ENCODE results near the gene ADAMTSL5.

DNA sequence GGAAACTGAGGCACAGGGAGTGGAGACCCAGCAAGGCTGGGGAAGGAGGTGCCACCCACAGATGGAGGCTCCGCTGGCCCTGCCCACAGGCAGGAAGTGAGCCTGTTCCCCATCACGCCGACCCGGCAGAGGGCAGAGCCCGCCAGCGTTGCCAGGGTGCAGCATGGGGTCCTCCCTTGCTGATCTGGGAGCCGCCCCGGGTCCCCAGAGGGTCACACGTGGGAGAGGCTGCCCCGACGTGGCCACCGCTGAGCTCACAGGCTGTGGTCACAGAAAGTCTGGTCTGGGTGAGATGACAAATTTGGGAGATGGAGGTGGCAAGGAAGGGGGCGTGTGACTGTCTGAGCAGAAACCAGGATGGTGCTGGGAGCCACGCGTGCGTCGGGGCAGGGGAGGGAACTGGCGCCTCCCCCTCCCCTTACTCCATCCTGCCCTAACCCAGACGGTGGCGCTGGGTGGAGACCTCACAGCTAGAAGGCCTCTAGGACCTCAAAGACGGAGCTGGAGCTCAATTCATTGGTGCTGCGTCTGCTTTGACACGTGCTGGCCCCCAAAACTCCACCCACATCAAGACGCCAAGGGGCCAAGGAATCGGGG, 47.6 kb upstream of the ADAMTSL5 start:
- TF ChIP-seq POLR2A (IDR thresholded peaks at IDR 0.05; ENCODE audit: low read length) (no peak), GATA1 (IDR thresholded peaks at IDR 0.05; ENCODE audit: low read depth, low read length) (no peak)
